ENCODE data around the gene CENPT. TPM values are rescaled to one million over a fixed set of nuclear protein-coding genes. Genes with fewer than 3 reads are reported as not detected.

CENPT gene
- total and polyA plus RNA-seq, 11 donors: 14.4 to 31.2 (median 21.8) TPM

DNA sequence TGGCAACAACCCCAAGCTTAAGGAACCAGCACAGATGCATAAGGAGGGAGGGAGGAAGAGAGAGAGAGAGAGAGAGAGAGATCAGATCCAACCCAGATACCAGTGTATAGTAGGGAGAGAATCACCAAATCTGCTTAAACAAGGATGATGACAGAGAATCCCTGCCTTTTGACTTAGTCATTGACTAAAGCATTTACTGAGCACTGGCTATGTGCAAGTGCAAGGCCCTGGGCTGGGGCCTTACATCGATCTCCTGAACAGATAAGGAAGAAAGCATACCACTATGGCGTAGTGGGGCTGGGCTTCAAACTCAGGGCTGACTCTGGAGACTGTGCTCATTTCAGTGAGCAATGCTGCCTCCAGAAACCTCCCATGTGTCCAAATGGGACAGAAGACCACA lies 25.0 kb downstream of the CENPT start:
- H3K27ac ChIP-seq: no peak overlapping the region
- DNase-seq: no peak
- H3K27me3 ChIP-seq: no peaks in the 10 kb centered on the region
- no peak overlapping the region for H3K4me3 ChIP-seq
- TF ChIP-seq, protein P1, sequence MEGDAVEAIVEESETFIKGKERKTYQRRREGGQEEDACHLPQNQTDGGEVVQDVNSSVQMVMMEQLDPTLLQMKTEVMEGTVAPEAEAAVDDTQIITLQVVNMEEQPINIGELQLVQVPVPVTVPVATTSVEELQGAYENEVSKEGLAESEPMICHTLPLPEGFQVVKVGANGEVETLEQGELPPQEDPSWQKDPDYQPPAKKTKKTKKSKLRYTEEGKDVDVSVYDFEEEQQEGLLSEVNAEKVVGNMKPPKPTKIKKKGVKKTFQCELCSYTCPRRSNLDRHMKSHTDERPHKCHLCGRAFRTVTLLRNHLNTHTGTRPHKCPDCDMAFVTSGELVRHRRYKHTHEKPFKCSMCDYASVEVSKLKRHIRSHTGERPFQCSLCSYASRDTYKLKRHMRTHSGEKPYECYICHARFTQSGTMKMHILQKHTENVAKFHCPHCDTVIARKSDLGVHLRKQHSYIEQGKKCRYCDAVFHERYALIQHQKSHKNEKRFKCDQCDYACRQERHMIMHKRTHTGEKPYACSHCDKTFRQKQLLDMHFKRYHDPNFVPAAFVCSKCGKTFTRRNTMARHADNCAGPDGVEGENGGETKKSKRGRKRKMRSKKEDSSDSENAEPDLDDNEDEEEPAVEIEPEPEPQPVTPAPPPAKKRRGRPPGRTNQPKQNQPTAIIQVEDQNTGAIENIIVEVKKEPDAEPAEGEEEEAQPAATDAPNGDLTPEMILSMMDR (IDR thresholded peaks at IDR 0.05): no peak
- TF ChIP-seq POLR2A (IDR thresholded peaks at IDR 0.05): no peak
- H3K36me3 ChIP-seq: peaks cover 0 to 11% (median 0%) of the 10 kb centered on the region in 9 donors
- intact Hi-C loops (cut with DNase I): no loop called here
- ATAC-seq: no peak
- 84 to 91% (median 86%) methylated on average over 2 of the region's 2 CpGs for WGBS, 4 donors
- H3K4me1 ChIP-seq: no peaks in the 10 kb centered on the region
- no peaks in the 10 kb centered on the region for H3K9me3 ChIP-seq

DNA sequence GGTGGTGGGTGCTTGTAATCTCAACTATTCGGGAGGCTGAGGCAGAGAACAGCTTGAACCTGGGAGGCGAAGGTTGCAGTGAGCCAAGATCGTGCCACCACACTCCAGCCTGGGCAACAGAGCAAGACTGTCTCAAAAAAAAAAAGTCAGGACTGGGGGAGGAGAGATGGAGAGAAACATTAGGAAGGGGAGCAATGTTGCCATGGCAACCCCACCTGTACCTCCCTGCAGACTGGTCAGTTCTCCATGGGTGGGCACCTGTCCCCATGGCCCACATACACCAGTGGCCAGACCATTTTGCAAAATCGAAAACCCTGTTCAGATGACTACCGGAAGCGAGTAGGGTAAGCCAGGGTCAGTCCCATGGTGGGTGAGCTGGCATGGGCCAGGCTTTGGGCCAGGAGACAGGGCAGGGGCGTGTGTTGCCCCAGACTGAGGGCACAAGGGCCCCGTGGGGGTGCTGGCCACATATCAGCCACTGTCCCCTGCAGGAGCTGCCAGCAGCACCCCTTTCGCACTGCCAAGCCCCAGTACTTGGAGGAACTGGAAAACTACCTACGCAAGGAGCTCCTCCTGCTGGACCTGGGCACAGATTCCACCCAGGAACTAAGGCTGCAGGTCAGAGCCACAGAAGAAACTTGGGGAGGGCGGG lies 26.8 kb downstream of the CENPT start:
- intact Hi-C loops (cut with DNase I): no loop called here
- TF ChIP-seq POLR2A (IDR thresholded peaks at IDR 0.05): no peak
- TF ChIP-seq, protein P1 (IDR thresholded peaks at IDR 0.05): no peak
- no peak for DNase-seq
- Histone ChIP-seq H3K4me1 (peaks cover 0 to 6% (median 0%) of the 10 kb centered on the region in 12 donors), H3K27ac (no peak overlapping the region), H3K27me3 (no peaks in the 10 kb centered on the region), H3K36me3 (no peaks in the 10 kb centered on the region), H3K4me3 (no peak overlapping the region), H3K9me3 (no peaks in the 10 kb centered on the region)
- 88 to 96% (median 94%) methylated on average over 11 of the region's 11 CpGs for WGBS, 4 donors
- no peak for ATAC-seq

DNA sequence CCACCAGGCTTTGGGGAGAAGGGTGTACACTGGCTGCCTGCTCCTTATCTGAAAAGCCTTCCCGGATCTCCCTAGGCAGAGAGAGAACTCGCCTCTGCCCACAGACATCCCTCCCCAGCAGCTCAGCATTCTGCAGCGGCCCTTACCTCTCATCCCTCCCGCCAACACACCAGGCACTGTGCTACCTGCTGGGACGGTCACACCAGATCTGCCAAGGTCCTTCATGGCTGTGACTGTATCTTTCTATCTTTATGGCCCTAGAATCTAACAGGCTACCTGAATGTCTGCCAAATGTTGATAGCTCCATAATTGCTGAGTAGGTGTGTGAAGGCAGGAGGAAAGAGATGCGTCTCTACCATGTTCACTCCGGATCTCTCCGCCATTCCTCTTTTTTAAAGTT lies 32.9 kb downstream of the CENPT start:
- no peaks in the 10 kb centered on the region for H3K36me3 ChIP-seq
- H3K9me3 ChIP-seq: no peaks in the 10 kb centered on the region
- TF ChIP-seq, protein P1 (IDR thresholded peaks at IDR 0.05): no peak
- no peak for TF ChIP-seq POLR2A (IDR thresholded peaks at IDR 0.05)
- H3K27me3 ChIP-seq: no peaks in the 10 kb centered on the region
- H3K27ac ChIP-seq: no peak overlapping the region
- 79 to 84% (median 84%) methylated on average over 8 of the region's 8 CpGs for WGBS, 4 donors
- intact Hi-C loops (cut with DNase I): loop anchor here in 4 of 10 donors (5.0 to 10.0 kb wide), 5 partner anchors 142 to 410 kb away; no protein-coding TSS in a partner anchor
- no peak overlapping the region for H3K4me3 ChIP-seq
- DNase-seq (peak in 1 of 5 donors; percentile 31), ATAC-seq (no peak)
- peaks cover 0 to 6% (median 0%) of the 10 kb centered on the region in 12 donors for H3K4me1 ChIP-seq

- intact Hi-C loops (cut with DNase I): loop anchor here in 4 of 10 donors (5.0 to 10.0 kb wide), 5 partner anchors 140 to 413 kb away; no protein-coding TSS in a partner anchor
- TF ChIP-seq POLR2A (IDR thresholded peaks at IDR 0.05): no peak
- TF ChIP-seq, protein P1 (IDR thresholded peaks at IDR 0.05): no peak
Observed at GRCh38 chr16:67811899-67812298, 35.6 kb downstream of the CENPT start.

More at GRCh38 chr16:67811899-67812298, 35.6 kb downstream of the CENPT start:
- Histone ChIP-seq H3K4me3 (no peak overlapping the region), H3K9me3 (no peaks in the 10 kb centered on the region), H3K36me3 (no peaks in the 10 kb centered on the region), H3K27ac (no peak overlapping the region), H3K4me1 (peaks cover 0 to 12% (median 5%) of the 10 kb centered on the region in 12 donors), H3K27me3 (no peaks in the 10 kb centered on the region)
- WGBS, 4 donors: 90 to 100% (median 95%) methylated on average over 1 of the region's 1 CpG
- ATAC-seq (no peak), DNase-seq (no peak)
